Fibroblast of villous mesenchyme (primary cell): ENCODE data around the gene SQSTM1. TPM values are rescaled to one million over a fixed set of nuclear protein-coding genes. Genes with fewer than 3 reads are reported as not detected.
"Not testable (repeated sequence)": the region's sequence is repeated elsewhere in the genome, so short reads cannot be mapped to it uniquely, and the experiment has no call there.

Experiments used
- DNase-seq: peaks from one replicate; pipeline ENCODE4 v3.0.0-alpha.2; 2010; ENCODE audit warnings: low read depth
- H3K4me3 ChIP-seq: 2 replicates; pipeline ENCODE4 v1.5.1; 2011; ENCODE audit warnings: low read depth, mild to moderate bottlenecking, low read length
- CTCF ChIP-seq: IDR thresholded peaks from 2 replicates; pipeline ENCODE4 v1.5.1; 2012; ENCODE audit warnings: low read depth, mild to moderate bottlenecking, low read length; ENCODE audit not compliant: insufficient read depth
- total RNA-seq: library from RNA; depleted of rRNA; stranded (reverse); fragments of >200 nt; gene quantifications from 2 replicates; pipeline ENCODE4 v1.2.3, GENCODE V29; 2012

Gene SQSTM1
- total RNA-seq, 1 donor: 892 TPM

- no peak overlapping the region for H3K4me3 ChIP-seq
- no peak for TF ChIP-seq CTCF
- no peak for DNase-seq
Observed at GRCh38 chr5:179786861-179787260, 33.8 kb upstream of the SQSTM1 start.

DNA sequence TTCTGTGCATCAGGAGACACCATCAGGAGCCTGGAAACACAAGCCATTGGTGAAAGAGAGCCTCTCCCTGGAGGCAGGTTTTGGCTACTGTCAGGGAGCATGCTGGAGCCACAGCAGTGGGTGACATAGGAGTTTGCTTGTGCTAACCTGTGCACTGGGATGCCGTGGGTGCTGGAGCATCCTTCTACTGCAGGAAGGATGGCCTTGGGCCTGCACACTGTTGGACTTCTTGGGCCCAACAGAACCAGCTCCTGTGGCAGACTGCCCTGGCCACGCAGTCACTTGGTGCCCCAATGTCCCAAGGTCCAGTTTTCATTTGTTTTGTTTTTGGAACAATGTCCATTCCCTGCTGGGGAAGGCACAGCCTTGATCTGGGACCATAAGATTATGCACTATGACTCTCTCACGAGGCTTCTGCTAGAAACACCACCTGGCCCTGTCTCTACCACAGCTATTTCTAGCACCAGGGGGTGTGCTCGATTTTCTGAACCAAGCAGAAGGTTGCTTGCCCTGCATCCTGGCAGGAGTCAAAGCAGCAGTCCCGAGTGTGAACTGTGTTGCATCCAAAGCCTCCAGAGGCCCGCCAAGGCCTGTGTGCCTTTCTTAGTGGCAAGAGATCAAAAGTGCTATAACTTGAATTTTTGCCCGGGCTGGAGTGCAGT, 32.4 kb upstream of the SQSTM1 start:
- DNase-seq: no peak
- no peak overlapping the region for H3K4me3 ChIP-seq
- TF ChIP-seq CTCF: no peak

DNA sequence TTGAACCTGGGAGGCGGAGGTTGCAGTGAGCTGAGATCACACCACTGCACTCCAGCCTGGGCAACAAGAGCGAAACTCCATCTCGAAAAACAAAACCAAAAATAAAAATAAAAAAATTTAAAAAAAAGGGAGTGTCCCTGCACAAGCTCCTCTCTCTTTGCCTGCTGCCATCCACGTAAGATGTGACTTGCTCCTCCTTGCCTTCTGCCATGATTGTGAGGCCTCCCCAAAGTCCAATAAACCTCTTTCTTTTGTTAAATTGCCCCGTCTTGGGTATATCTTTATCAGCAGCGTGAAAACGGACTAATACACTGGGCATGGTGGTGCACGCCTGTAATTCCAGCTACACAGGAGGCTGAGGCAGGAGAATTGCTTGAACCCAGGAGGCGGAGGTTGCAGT, 31.4 kb upstream of the SQSTM1 start:
- not testable (repeated sequence) for H3K4me3 ChIP-seq, DNase-seq

DNA sequence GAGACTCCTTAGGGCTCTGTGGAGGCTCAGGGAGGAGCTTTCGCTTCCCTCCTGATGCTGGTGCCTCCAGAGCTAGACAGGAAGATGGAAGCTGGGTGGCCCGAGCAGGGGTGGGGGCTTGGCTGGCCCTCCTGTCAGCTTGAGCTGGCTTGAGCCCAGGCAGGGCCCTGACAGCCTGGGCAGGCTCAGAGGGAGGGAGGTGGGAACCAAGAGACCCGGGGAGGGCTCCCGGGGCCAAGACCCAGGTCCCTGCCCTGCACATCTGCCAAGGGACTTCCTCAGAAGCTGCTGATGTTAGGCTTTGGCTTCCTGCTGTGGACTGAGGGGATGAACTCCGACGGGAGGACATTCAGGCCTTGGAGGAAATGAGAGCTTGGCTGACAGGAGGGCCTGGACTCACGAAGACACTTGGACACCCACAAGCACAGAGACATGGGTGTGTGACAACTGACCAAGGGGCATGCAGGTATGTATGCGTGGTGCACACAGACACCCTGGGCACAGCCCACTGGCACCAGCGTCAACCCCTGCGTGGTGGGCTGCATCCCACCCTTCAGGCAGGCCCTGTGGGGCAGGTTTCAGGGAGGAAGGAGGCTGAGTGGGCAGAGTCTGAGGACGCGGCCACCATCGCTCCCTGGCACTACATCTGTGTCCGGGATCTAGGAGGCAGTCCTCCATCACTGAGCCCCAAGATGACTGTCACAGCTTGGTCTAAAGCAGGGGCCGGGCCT, 28.7 kb upstream of the SQSTM1 start:
- DNase-seq: no peak
- H3K4me3 ChIP-seq: no peak overlapping the region
- TF ChIP-seq CTCF: no peak

DNA sequence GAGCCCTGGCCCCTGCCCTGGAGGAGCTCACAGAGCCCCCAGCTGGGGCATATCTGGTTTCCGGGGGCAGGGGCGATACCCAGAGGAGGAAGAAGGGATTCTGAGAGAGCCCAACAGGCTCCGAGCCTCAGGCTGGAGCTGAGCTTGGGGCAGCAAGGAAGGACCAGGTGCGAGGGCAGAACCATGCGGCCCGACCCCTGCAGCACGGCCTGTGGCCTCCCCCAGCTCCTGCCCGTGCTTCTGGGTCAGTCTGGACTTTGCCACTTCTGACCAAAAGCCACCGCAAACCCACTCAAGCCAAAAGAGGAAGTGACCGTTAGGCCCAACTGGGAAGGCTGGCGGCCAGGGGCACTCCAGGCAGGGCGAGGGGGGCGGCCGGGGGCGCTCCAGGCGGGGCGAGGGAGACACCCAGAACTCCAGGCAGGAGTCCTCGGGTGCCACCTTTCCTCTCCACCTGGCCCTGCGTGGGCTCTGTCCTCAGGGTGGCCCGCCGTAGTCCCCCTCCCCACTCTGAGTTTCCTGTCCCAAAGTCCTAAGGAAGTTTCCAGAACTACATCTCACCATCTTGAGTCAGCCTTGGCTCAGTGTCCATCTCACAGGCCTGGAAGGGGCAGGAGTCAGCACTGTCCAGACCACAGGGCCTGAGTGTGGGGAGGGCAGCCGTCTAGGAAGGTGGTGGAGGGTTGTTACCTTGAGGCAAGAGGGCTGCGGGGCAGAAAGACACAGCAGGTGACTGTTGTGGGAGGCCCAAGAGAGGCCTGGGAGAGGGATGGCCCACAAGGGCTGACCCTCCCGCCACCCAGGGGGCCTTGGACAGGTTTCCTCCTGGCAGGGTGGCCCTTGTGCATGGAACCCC, 27.9 kb upstream of the SQSTM1 start:
- no peak for TF ChIP-seq CTCF
- DNase-seq: no peak
- H3K4me3 ChIP-seq: no peak overlapping the region

GRCh38 chr5:179793468-179794139, 27.1 kb upstream of the SQSTM1 start, which contains the start of gene LTC4S:
Gene LTC4S (plus strand): TSS chr5:179793986. CDS start chr5:179794081, 95 bp downstream.
- peak; percentile 23 for DNase-seq
- TF ChIP-seq CTCF: no peak
- H3K4me3 ChIP-seq: no peak within 1 kb of the TSS
